Activated effector memory CD4-positive, alpha-beta T cell treated with anti-CD3 and anti-CD28 coated beads, Interleukin-2, amount 50 U/mL, for 16 hours (primary cell): Measurements from ENCODE around the gene PLPPR1.
"Not testable (repeated sequence)": the region's sequence is repeated elsewhere in the genome, so short reads cannot be mapped to it uniquely, and the experiment has no call there.

Source experiments
- DNase-seq: peaks from one replicate; pipeline ENCODE4 v3.0.0-alpha.2; 2020

Gene PLPPR1

DNA sequence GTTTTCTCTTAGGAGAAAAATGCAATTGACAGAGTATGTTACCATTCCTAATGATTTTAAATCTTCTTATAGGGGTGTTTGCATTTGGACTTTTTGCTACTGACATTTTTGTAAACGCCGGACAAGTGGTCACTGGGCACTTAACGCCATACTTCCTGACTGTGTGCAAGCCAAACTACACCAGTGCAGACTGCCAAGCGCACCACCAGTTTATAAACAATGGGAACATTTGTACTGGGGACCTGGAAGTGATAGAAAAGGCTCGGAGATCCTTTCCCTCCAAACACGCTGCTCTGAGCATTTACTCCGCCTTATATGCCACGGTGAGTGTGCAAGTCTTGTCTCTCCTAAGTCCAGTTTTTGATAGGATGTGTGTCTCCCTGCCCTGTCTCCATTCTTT lies 280.6 kb downstream of the PLPPR1 start:
- DNase-seq: no peak

DNA sequence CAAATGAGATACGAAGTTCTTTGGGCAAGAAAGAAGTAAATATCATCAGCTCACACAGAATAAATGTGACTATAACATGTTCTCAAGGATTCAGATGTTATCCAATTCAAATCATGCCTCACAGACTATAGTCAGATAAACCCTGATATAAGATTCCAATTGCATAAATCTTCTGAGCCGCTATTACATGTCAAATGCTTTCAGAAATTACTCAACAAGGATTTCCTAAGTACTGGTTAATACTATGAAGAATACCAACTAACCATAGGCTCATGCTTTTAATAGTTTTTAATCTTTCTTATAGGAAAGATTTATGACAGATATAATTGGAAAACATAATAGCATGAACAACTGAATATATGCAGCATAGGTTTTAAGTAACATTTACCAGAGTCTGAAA lies 282.7 kb downstream of the PLPPR1 start:
- no peak for DNase-seq

DNA sequence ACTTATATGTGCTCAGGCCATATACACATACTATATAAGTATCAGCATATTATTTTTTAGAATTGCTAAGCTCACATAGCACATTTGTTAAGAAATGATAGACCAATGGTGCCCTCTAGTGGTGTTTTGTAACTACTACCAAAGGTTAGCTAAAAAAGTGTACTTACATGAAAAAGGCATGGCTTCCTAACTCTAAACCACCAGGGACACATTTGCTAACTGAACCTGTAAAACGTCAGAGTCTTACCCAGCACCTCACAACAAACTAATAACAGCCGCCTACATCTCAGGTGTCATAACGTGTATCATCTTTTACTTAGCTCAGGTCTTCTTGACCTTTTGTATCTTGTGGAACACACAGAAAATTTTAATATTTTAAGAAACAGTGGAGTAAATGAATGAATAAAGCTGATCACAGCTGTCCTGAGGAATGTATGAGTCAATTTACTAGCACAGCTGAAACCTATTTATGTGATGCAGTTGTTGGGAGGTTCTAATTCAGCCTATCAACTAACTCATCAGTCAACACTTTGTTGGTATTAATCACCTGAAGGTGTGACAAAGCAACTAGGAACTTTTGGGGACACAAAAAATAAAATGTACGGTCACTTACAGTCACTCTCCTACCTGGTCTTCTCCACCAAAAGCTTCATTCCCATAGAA lies 283.4 kb downstream of the PLPPR1 start:
- no peak for DNase-seq

DNA sequence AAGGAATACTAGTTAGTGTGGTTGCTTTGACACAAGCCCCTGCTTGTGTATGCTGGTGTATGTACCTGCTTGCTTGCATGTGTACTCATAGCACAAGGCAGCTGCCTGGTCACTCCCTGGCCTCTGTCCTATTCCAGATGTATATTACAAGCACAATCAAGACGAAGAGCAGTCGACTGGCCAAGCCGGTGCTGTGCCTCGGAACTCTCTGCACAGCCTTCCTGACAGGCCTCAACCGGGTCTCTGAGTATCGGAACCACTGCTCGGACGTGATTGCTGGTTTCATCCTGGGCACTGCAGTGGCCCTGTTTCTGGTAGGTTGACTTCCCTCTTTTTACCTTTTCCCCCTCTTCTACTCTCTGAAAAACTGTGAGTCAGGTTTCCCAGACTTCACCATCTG lies 284.1 kb downstream of the PLPPR1 start:
- no peak for DNase-seq

DNA sequence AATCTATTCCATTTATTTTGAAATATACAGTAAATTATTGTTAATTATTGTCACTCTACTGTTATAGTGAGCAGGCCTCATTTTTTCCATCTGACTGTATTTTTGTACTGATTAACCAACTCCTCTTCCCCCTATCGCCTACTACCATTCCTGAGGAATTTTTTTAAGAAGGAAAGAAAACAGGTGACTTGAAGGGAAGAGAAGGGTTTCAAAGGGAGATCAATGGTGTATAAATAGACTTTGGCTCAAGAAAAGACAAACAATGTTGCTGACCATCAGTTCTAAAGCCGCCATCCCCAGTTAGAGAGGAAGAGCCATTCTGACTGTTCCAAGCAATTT lies 286.6 kb downstream of the PLPPR1 start:
- DNase-seq: no peak

DNA sequence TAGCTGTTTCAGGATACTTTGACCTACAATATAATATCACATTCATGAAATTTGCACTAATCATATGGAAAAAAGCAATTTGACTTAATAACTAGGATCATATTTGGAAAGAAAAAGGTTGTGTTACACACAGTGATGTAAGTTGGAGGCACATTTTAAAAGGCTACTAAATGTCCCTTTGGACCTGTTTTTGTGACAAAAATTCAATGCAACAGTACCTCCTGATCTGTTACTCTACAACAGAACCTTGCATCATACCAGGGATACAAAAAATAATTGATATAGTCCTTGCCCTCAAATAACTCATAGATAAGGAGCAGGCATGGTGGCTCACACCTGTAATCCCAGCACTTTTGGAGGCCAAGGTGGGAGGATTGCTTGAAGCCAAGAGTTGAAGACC lies 289.2 kb downstream of the PLPPR1 start:
- DNase-seq: no peak

DNA sequence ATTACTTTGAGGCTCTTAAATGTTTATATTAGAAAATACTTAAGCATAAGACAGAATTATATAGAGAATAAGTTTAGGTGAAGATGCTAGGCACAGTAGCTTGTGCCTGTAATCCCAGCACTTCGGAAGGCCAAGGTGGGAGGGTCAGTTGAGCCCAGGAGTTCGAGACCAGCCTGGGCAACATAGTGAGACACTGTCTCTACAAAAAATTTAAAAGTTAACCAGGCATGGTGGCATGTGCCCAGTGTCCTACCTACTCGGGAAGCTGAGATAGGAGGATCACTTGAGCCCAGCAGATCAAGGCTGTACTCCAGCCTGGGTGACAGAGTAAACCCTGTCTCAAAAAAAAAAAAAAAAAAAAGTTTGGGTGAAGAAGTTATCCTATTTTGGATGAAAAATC lies 294.6 kb downstream of the PLPPR1 start:
- DNase-seq: no peak

DNA sequence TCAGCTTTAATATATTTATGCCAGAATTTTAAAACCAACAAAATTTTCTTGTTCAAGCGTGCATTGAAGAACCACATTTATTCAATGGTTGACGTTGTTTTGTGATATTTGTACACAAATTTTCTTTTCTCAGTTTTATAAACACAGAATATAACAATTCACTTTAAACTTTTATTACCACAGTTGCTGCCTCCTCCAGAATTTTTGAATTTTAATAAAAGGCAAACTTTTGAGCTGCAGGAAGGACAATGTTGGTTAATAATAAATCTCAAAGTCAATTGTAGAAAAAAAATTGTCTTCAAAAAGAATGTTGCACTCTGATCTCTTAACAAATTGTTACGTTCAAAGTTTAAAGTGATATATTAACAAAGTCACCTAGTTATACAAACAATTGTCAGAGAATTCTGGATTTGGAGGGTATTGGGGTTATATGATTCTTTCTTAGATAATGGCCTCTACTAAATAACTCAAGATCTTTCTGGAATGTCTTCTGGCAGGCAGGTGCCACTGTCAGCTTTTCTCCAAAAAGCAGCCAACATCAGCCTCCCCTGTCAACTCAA lies 295.8 kb downstream of the PLPPR1 start:
- DNase-seq: no peak

DNA sequence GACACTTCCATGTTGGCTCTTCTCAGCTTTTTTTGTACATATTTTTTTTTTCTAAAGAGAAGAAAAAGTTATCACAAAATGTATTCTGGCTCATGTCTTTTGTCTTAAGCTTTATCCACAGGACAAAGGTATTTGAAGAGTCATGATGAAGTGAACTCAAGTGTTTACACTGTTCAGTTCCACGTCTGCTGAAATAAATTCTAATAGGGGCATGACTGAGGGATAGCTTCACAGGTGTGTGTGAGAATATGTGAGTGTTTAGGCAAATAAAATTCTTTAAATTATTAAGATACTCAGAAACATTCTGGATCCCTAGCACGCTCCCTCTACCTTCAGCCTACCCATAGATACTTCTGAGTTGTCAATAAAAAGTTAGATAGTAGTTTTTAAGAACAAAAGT lies 296.5 kb downstream of the PLPPR1 start:
- DNase-seq: no peak

DNA sequence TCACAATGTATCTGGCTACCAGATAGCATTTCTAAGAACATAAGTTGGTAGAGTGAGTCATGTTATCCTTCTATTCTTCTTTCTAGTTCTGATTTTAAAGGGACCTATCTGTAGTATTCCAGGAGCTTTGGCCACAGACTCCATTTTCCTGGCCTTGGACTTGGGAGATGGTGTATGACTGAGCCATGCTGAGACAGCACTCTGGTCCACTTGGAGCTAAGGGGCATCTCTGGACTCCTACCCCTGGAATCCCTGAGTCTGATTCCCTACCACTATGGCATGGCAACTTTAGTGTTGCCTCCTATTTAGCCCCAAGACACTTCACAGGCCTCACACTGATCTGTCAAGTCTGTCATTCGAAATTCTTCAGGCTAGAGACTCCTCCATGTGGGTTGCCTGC lies 297.5 kb downstream of the PLPPR1 start:
- DNase-seq: no peak

DNA sequence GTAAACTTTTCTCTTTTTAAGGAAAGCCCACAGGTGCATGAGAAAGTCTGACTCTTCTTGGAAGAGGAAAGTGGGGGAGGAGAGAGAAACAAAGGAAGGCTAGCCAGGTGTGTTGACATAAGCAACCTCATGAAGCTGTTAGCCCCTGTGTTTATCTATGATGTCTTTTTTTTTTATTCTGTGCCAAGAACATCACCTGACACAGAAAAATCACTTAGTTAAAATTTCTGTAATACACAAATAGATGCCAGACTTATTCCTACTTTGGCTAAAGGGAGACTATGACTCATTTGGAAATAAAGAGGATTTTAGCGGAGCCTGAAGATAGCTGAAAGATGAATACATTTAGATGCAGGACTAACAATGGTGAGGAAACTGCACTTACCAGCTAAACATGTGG lies 298.0 kb downstream of the PLPPR1 start:
- no peak for DNase-seq

DNA sequence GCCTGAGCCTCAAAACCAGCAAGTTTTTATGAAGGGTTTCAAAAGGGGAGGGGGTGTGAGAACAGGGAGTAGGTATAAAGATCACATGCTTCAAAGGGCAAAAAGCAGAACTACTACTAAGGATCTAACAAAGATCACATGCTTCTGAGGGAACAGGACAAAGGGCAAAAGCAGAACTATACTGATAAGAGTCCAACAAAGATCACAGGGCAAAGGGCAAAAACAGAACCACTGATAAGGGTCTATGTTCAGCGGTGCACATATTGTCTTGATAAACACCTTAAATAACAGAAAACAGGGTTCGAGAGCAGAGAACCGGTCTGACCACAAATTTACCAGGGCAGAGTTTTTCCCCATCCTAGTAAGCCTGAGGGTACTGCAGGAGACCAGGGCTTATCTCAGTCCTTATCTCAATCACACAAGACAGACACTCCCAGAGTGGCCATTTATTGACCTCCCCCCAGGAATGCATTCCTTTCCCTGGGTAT lies 298.9 kb downstream of the PLPPR1 start:
- DNase-seq: not testable (repeated sequence)

DNA sequence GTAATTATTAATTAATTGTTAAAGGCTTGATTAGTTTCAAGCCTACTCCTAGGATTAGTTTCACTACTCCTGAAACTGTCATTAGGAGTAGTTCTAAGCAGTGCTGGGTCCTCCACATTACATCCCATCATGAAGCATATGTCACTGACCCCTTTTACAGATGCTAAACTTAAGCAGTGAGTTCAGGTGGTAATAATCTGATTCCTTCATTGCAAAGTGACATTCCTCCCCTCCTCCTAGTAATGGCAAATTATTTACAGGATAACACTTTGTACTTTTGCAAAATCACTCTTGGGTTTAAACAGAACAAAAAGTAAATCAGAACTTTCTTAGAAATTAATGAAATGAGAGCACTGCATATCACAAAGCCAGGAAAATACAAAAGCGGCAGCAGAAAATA lies 303.8 kb downstream of the PLPPR1 start:
- no peak for DNase-seq

DNA sequence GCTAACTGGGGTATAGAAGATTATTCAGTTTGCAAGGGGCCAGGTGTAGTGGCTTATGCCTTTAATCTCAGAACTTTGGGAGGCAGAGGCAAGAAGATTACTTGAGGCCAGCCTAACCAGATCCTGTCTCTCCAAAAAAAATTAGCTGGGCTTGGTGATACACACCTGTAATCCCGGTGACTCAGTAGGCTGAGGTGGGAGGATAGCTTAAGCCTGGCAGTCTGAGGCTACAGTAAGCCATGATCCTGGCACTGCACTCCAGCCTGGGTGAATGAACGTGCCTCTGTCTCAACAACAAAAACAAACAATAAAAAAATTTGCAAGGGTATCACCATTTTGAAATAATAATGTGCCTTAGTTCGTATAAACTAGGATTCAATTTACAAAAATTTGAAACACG lies 305.0 kb downstream of the PLPPR1 start:
- DNase-seq: no peak

DNA sequence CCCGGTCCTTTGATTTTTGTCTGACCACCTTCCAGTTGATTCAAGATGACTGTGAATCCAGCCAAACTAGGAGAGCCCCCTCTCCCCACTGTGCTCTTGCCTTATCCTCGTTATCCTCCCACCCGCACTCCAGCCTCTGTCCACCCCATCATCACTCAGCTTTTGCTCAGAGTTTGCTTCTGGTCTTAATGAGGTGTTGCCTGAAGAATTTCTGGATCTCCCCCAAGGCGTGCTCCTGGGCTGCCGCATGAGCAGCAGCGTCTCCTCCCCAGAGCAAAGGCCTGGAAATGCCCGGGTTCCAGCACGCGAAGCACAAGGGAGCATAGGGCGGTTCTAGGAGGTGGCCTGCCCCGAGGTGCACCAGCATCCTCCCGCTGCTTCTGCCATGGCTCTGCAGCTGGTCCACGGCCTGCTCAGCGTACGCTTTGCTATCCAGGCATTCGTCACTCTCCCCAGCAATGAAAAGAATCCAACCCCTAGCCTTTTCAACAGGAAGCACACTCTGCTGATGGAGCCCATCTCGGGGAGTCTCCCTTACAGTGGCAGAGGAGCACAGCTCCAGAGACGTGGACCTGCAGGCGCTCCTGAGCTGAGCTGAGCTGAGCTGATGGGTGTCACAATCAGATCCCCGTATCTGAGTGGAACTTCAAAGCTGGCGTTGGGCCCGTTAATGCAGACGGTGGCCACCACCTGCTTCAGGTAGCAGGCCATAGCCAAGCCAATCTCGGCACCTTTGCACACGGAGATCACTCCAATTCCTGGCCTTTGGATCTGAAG lies 305.6 kb downstream of the PLPPR1 start:
- no peak for DNase-seq

DNA sequence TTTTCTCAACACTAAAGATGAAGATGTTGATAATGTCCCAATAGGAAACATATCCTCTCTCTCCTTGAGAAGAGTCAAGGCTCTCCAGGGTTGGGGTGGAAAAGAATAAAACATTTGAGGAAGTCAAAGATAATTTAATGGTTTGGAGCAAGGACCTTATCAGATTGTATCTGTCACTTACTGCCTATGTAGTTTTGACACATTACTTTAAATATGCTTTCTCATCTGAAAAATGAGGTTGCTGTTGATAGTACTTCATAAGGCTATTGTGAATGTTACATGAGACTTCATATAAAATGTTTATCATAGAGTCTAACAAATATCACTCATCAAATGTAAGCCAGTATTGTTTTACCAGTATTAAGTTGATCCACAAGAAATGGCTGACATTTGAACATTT lies 307.6 kb downstream of the PLPPR1 start:
- DNase-seq: no peak

DNA sequence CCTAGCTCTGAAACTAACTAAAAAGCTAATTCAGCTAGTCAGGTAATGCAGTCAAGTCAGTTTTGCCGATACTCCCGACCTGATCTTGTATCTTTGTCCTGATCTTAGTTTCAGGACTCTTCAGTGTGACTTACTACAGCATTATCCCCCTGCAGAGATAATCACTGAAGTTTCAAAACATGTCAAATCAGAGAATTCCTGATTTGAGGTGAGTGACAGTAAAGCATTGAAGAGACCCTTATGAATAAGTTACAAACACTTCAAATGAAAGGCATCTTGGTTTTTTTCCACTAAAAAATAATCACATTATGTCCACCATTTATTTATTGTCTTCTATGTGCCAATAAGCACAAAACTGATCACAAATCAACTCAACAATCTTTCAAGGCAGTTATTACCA lies 308.7 kb downstream of the PLPPR1 start:
- DNase-seq: no peak

DNA sequence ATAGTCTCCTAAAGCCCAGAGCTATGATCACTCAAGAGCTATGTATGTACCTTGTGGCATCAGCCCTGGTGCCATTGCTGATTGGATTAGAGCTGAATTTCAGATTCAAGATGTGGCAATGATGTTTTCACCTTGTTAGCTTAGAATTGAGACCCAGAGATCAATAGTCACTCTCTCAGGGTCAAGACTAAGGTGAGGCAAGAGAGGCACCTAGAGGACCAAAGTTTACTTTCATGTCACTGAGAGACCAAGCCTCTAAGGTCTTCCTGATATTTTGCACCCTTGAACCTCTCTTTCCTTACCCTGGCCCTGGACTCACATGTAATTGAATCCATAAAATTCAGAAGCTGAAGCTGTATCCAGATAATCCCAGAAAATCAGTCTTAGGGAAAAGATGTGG lies 313.4 kb downstream of the PLPPR1 start:
- no peak for DNase-seq

DNA sequence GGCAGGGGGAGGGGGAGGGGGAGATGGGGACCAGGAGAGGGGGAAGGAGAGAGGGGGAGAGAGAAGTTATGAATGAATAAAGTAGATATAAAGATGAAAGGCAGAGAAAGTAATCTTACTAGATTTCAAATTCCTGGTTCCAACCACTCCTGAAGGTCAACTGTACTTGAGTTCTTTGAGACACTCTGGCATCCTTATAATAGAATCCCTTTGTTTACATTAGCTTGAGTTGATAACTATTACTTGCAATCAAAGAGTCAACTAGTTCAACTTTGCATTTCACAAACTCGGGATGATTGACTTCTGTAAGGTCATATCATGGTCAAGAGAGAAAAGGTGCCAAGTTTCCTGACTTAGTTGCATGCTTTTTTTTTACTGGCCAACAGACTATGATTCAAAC lies 314.1 kb downstream of the PLPPR1 start:
- DNase-seq: no peak

DNA sequence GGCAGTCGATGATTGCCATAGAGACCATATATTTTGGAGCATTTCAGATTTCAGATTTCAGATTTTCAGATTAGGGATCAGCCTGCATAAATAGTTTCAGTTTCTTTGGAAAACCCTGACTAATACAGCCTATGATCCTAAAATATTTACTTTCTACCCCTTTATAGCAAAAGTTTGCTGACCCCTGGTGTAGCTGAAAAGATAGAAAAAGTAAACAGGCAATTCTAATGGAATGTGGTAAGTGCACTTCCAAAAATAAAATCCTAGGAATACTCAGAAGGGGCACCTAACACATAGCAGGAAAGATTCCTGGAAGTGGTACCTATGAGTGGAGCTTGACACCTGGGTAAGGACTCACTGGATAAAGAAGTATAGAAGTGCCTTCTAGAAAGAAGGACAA lies 321.8 kb downstream of the PLPPR1 start:
- DNase-seq: no peak

DNA sequence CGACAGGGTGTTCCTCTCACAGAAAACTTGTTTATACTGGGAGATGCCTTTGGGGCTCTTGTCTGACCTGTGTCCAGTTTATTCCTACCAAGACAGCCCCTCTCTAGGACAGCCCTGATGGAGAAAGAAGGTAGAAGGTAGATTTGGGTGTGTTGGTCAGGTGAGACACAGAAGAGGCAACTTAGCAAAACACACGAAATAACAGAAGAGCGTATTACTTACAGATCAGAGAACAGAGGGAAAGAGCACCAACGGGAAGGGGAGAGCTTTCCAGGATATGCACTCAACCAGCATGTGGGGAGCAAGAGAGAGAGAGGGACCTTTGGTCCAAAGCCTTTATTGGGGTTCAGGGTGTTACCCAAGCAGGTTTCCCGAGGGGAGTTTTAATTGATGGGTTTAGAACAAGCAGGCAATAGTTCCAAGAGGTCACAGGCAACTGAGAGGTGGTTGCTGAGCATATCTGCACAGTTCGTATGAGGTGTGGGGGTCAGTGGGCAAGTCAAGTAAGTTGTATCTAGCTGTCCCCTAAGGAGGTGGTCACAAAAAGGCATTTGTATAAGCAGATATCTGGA lies 324.5 kb downstream of the PLPPR1 start:
- DNase-seq: no peak

DNA sequence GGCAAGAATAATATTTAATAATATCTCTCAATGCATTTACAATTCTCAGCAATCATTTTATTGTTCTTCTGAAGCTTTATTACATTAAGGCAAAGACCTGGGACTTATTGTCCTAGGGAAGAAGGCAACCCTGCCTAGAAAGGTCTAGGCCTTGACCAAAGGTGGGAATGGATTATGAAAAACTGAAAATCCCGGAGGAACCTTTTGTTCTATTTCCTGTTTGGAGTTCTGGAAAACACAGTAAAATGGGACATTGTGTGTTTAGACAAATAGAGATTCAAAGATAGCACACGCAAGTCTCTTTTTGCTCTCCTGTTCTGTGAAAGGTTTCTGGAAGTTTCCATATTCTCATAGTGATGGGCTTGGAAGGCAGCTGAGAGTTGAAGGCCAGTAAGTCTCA lies 325.2 kb downstream of the PLPPR1 start:
- DNase-seq: no peak

DNA sequence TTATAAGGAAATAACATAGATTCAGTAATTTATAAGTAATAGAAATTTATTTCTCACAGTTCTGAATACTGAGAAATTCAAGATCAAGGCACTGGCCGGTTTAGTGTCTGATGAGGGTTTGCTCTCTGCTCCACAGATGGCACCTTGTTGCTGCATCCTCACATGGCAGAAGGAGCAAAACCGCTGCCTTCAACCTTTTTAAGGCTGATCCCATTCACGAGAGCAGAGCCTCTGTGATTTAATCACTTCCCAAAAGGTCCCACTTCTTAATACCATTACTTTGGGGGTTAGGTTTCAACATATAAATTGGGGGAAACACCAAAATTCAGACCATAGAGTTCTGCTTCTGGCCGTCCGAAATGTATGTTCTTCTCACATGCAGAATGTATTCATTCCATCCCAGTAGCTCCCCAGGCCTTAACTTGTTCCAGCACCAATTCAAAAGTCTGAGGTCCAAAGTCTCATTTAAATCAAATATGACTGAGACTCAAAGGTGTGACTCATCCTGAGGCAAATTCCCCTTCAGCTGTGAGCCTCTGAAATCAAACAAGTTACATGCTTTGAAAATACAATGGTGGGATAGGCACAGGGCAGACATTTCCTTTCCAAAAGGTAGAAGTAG lies 325.7 kb downstream of the PLPPR1 start:
- DNase-seq: no peak
